Measurements from ENCODE around the gene TMEM26.

- TF ChIP-seq POLR2AphosphoS5 (IDR thresholded peaks at IDR 0.05; ENCODE audit: low read depth, low read length) (no peak), POLR2A (IDR thresholded peaks at IDR 0.05; ENCODE audit: low read depth, low read length) (no peak), SPI1 (IDR thresholded peaks at IDR 0.05; ENCODE audit: low read depth, low read length) (no peak), TAF1 (IDR thresholded peaks at IDR 0.05; ENCODE audit: low read depth, low read length) (no peak), PAX5 (IDR thresholded peaks at IDR 0.05; ENCODE audit: insufficient read depth, low read length, severe bottlenecking) (no peak)
Observed at GRCh38 chr10:61423178-61423577, 30.0 kb downstream of the TMEM26 start.

All from GM12891 (cell line).